SK-N-SH (cell line): Measurements from ENCODE around the gene MAP2K4.

ENCODE experiments used
- CHD2 ChIP-seq: fragments of 150-350 bp; IDR thresholded peaks from 2 replicates; pipeline ENCODE4 v1.6.1; 2018; ENCODE audit warnings: low read length; ENCODE audit not compliant: partially characterized antibody
- EZH2phosphoT487 ChIP-seq: fragments of 200-600 bp; sonication (generic); IDR thresholded peaks from 2 replicates; pipeline ENCODE4 v1.6.1; 2017; ENCODE audit warnings: low read depth, mixed run types, mild to moderate bottlenecking, antibody characterized with exemption, moderate library complexity, borderline replicate concordance
- NRF1 ChIP-seq: IDR thresholded peaks from 2 replicates; pipeline ENCODE4 v1.6.1; 2012; ENCODE audit warnings: low read depth, mild to moderate bottlenecking, low read length
- TAF1 ChIP-seq: IDR thresholded peaks from 2 replicates; pipeline ENCODE4 v1.6.1; 2012; ENCODE audit warnings: low read depth, mild to moderate bottlenecking, low read length, moderate library complexity, borderline replicate concordance
- YY1 ChIP-seq: IDR thresholded peaks from 2 replicates; pipeline ENCODE4 v1.4.0; 2012; ENCODE audit warnings: low read depth, mild to moderate bottlenecking
- TF ChIP-seq, protein P1 (sequence below): fragments of 200-600 bp; sonication (generic); IDR thresholded peaks from 2 replicates; pipeline ENCODE4 v1.6.1; 2017; ENCODE audit warnings: antibody characterized with exemption, mild to moderate bottlenecking, moderate library complexity
- TF ChIP-seq, protein P2 (sequence below): IDR thresholded peaks from 2 replicates; pipeline ENCODE4; 2012
- TF ChIP-seq, protein P3 (sequence below): IDR thresholded peaks from 2 replicates; pipeline ENCODE4 v1.4.0; 2012; ENCODE audit warnings: low read depth

DNA sequence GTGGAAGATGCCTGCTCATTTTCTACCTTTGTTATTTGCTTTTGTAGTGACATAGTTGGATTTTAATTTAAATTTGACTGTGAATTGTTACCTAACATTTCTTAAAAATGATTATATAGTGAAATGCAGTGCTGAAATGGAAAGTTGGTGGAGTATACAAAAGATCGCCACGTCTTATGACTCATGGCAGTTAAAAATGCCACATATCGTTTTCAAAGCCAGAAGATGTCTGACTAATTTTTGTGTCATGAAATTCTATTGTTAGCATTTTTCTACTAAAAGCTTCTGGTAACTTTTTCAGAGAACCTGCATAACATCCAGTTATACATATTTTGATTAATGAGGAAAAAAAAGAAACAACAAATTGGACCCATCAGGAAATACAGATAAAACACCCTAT lies 20.6 kb downstream of the MAP2K4 start:
- TF ChIP-seq, protein P1, sequence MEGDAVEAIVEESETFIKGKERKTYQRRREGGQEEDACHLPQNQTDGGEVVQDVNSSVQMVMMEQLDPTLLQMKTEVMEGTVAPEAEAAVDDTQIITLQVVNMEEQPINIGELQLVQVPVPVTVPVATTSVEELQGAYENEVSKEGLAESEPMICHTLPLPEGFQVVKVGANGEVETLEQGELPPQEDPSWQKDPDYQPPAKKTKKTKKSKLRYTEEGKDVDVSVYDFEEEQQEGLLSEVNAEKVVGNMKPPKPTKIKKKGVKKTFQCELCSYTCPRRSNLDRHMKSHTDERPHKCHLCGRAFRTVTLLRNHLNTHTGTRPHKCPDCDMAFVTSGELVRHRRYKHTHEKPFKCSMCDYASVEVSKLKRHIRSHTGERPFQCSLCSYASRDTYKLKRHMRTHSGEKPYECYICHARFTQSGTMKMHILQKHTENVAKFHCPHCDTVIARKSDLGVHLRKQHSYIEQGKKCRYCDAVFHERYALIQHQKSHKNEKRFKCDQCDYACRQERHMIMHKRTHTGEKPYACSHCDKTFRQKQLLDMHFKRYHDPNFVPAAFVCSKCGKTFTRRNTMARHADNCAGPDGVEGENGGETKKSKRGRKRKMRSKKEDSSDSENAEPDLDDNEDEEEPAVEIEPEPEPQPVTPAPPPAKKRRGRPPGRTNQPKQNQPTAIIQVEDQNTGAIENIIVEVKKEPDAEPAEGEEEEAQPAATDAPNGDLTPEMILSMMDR = no peak
- TF ChIP-seq TAF1 (no peak), EZH2phosphoT487 (no peak), YY1 (no peak), NRF1 (no peak), CHD2 (no peak)
- TF ChIP-seq, protein P2, sequence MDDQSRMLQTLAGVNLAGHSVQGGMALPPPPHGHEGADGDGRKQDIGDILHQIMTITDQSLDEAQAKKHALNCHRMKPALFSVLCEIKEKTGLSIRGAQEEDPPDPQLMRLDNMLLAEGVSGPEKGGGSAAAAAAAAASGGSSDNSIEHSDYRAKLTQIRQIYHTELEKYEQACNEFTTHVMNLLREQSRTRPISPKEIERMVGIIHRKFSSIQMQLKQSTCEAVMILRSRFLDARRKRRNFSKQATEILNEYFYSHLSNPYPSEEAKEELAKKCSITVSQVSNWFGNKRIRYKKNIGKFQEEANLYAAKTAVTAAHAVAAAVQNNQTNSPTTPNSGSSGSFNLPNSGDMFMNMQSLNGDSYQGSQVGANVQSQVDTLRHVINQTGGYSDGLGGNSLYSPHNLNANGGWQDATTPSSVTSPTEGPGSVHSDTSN = peak; percentile 84
- TF ChIP-seq, protein P3, sequence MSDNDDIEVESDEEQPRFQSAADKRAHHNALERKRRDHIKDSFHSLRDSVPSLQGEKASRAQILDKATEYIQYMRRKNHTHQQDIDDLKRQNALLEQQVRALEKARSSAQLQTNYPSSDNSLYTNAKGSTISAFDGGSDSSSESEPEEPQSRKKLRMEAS = no peak
